NB4 (cell line): ENCODE data around the gene ADH1C.

Experiments
- MYC ChIP-seq: IDR thresholded peaks from 2 replicates; pipeline ENCODE4 v1.6.1; 2011; ENCODE audit warnings: low read depth, low read length
- POLR2A ChIP-seq: IDR thresholded peaks from 2 replicates; pipeline ENCODE4 v1.6.1; 2011; ENCODE audit warnings: mild to moderate bottlenecking; ENCODE audit not compliant: insufficient read length; ENCODE audit errors: extremely low read depth
- TF ChIP-seq, protein P1 (sequence below): IDR thresholded peaks from one replicate; pipeline ENCODE4 v1.5.1; 2012; ENCODE audit warnings: low read depth, low read length

DNA sequence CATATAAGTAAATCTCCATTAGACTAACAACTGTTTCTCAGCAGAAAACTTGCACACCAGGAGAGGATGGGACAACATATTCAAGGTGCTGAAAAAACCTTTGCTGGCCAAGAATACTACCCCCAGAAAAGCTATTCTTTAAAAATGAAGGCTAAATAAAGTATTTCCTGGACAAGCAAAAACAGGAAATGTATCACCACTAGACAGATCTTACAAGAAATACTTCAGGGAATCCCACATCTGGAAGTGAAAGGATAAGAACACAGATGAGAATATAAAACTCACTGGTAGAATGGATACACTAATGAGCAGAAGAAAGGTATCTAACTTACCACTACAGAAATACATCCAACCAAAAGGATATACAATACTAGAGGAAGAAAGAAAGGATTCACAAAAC is 27.0 kb upstream of the ADH1C start:
- TF ChIP-seq, protein P1, sequence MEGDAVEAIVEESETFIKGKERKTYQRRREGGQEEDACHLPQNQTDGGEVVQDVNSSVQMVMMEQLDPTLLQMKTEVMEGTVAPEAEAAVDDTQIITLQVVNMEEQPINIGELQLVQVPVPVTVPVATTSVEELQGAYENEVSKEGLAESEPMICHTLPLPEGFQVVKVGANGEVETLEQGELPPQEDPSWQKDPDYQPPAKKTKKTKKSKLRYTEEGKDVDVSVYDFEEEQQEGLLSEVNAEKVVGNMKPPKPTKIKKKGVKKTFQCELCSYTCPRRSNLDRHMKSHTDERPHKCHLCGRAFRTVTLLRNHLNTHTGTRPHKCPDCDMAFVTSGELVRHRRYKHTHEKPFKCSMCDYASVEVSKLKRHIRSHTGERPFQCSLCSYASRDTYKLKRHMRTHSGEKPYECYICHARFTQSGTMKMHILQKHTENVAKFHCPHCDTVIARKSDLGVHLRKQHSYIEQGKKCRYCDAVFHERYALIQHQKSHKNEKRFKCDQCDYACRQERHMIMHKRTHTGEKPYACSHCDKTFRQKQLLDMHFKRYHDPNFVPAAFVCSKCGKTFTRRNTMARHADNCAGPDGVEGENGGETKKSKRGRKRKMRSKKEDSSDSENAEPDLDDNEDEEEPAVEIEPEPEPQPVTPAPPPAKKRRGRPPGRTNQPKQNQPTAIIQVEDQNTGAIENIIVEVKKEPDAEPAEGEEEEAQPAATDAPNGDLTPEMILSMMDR, result no peak
- TF ChIP-seq POLR2A (no peak), MYC (no peak)
